ENCODE data around the gene TSNAXIP1.

- TF ChIP-seq EZH2 (IDR thresholded peaks at IDR 0.05; ENCODE audit: borderline replicate concordance) (no peak), EZH2phosphoT487 (IDR thresholded peaks at IDR 0.05; ENCODE audit: low read depth, severe bottlenecking, unreplicated experiment) (no peak)
- TF ChIP-seq, protein P1, sequence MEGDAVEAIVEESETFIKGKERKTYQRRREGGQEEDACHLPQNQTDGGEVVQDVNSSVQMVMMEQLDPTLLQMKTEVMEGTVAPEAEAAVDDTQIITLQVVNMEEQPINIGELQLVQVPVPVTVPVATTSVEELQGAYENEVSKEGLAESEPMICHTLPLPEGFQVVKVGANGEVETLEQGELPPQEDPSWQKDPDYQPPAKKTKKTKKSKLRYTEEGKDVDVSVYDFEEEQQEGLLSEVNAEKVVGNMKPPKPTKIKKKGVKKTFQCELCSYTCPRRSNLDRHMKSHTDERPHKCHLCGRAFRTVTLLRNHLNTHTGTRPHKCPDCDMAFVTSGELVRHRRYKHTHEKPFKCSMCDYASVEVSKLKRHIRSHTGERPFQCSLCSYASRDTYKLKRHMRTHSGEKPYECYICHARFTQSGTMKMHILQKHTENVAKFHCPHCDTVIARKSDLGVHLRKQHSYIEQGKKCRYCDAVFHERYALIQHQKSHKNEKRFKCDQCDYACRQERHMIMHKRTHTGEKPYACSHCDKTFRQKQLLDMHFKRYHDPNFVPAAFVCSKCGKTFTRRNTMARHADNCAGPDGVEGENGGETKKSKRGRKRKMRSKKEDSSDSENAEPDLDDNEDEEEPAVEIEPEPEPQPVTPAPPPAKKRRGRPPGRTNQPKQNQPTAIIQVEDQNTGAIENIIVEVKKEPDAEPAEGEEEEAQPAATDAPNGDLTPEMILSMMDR (IDR thresholded peaks at IDR 0.05; ENCODE audit: poor library complexity), result no peak
Observed at GRCh38 chr16:67801241-67801640, 5.4 kb upstream of the TSNAXIP1 start.
